A673 (cell line): ENCODE measurements around the gene KDM3B. TPM values are rescaled to one million over a fixed set of nuclear protein-coding genes. Genes with fewer than 3 reads are reported as not detected.

Experiments
- BruUV-seq: library from RNA; stranded (reverse); fragments of 400-500 nt; replicated peaks from 2 replicates; lab custom pipeline; 2021; lab: Mats Ljungman, UMichigan
- CTCF ChIA-PET: fragments of 300-600 bp; sonication (Branson Sonifier 250); formaldehyde crosslinking; loops from one replicate; lab custom pipeline; 2022; ENCODE audit warnings: antibody characterized with exemption; lab: Charles Lee
- POLR2A ChIA-PET: fragments of 300-600 bp; sonication (Branson Sonifier 250); formaldehyde crosslinking; loops from one replicate; lab custom pipeline; 2022; ENCODE audit warnings: antibody characterized with exemption; ENCODE audit not compliant: low non-redundant PET; lab: Charles Lee
- DNase-seq: peaks from one replicate; pipeline ENCODE4 v3.0.0-alpha.2; 2015; ENCODE audit warnings: low spot score
- H3K27ac ChIP-seq: fragments of 200-600 bp; sonication (generic); 2 replicates; pipeline ENCODE4 v1.5.1; 2016; ENCODE audit warnings: mixed run types, low read depth, mild to moderate bottlenecking, mixed read lengths, antibody characterized with exemption, low read length; ENCODE audit not compliant: poor library complexity, severe bottlenecking
- H3K27me3 ChIP-seq: fragments of 200-600 bp; sonication (generic); replicated peaks from 2 replicates; pipeline ENCODE4 v1.6.1; 2017; ENCODE audit warnings: mixed run types, low read depth, mild to moderate bottlenecking, mixed read lengths, antibody characterized with exemption, low read length; ENCODE audit not compliant: insufficient read depth, poor library complexity
- H3K36me3 ChIP-seq: fragments of 200-600 bp; sonication (generic); 2 replicates; pipeline ENCODE4 v1.6.1; 2016; ENCODE audit warnings: mixed run types, mild to moderate bottlenecking, mixed read lengths, antibody characterized with exemption, low read length; ENCODE audit not compliant: insufficient read depth, poor library complexity, severe bottlenecking
- H3K4me1 ChIP-seq: fragments of 200-600 bp; sonication (generic); 2 replicates; pipeline ENCODE4 v1.6.1; 2017; ENCODE audit warnings: mixed run types, mild to moderate bottlenecking, mixed read lengths, antibody characterized with exemption, low read length; ENCODE audit not compliant: insufficient read depth, poor library complexity, severe bottlenecking
- H3K4me3 ChIP-seq: fragments of 200-600 bp; sonication (generic); 2 replicates; pipeline ENCODE4 v1.5.1; 2016; ENCODE audit warnings: low read depth, mixed run types, mild to moderate bottlenecking, mixed read lengths, low read length; ENCODE audit not compliant: poor library complexity, severe bottlenecking
- H3K9me3 ChIP-seq: fragments of 200-600 bp; sonication (generic); 2 replicates; pipeline ENCODE4 v1.6.1; 2016; ENCODE audit warnings: mixed run types, low read depth, mild to moderate bottlenecking, mixed read lengths, antibody characterized with exemption, low read length; ENCODE audit not compliant: poor library complexity, severe bottlenecking
- EZH2 ChIP-seq: fragments of 200-600 bp; sonication (generic); IDR thresholded peaks from 2 replicates; pipeline ENCODE4 v1.6.1; 2017; ENCODE audit warnings: borderline replicate concordance, low read depth, mild to moderate bottlenecking, mixed read lengths, antibody characterized with exemption, low read length; ENCODE audit not compliant: poor library complexity, severe bottlenecking
- intact Hi-C: fragments of 100-400 bp; cut with micrococcal nuclease; formaldehyde crosslinking; loops from one replicate; pipeline ENCODE4 v1.10.0; 2022; ENCODE audit not compliant: unreplicated experiment
- total RNA-seq: library from RNA; stranded (reverse); gene quantifications from 2 replicates; pipeline ENCODE4 v1.2.3, GENCODE V29; 2021
- TF ChIP-seq, protein P1 (sequence below): fragments of 300-800, 200-600 bp; sonication (generic); conservative IDR thresholded peaks from 2 replicates; pipeline ENCODE4 v1.5.1; 2017; ENCODE audit warnings: low read depth, mild to moderate bottlenecking, antibody characterized with exemption, low read length, moderate library complexity, mixed read lengths

The KDM3B gene
- total RNA-seq, 1 experiment from 2014 or later = 62.1 TPM

GRCh38 chr5:138441221-138441620 is 88.7 kb downstream of the KDM3B start:
- Histone ChIP-seq H3K27me3 (no peaks in the 10 kb centered on the region), H3K36me3 (peaks cover 2% of the 10 kb centered on the region), H3K4me1 (no peaks in the 10 kb centered on the region), H3K4me3 (no peak overlapping the region), H3K9me3 (no peaks in the 10 kb centered on the region), H3K27ac (no peak overlapping the region)
- DNase-seq = no peak
- POLR2A ChIA-PET = no interaction called here
- no peak for TF ChIP-seq EZH2
- TF ChIP-seq, protein P1, sequence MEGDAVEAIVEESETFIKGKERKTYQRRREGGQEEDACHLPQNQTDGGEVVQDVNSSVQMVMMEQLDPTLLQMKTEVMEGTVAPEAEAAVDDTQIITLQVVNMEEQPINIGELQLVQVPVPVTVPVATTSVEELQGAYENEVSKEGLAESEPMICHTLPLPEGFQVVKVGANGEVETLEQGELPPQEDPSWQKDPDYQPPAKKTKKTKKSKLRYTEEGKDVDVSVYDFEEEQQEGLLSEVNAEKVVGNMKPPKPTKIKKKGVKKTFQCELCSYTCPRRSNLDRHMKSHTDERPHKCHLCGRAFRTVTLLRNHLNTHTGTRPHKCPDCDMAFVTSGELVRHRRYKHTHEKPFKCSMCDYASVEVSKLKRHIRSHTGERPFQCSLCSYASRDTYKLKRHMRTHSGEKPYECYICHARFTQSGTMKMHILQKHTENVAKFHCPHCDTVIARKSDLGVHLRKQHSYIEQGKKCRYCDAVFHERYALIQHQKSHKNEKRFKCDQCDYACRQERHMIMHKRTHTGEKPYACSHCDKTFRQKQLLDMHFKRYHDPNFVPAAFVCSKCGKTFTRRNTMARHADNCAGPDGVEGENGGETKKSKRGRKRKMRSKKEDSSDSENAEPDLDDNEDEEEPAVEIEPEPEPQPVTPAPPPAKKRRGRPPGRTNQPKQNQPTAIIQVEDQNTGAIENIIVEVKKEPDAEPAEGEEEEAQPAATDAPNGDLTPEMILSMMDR = no peak
- intact Hi-C loops = no loop called here
- no TSS peak for BruUV-seq
- CTCF ChIA-PET = no interaction called here

- no peaks in the 10 kb centered on the region for H3K27me3 ChIP-seq
- H3K4me3 ChIP-seq = no peak overlapping the region
- no TSS peak for BruUV-seq
- CTCF ChIA-PET = no interaction called here
- no peak for TF ChIP-seq EZH2
- TF ChIP-seq, protein P1 = no peak
- no peak overlapping the region for H3K27ac ChIP-seq
- intact Hi-C loops = no loop called here
- H3K4me1 ChIP-seq = peaks cover 13% of the 10 kb centered on the region
- POLR2A ChIA-PET = no interaction called here
- H3K36me3 ChIP-seq = no peaks in the 10 kb centered on the region
- DNase-seq = no peak
- no peaks in the 10 kb centered on the region for H3K9me3 ChIP-seq
These were observed 91.7 kb downstream of the KDM3B start for GRCh38 chr5:138444078-138444773.

DNA sequence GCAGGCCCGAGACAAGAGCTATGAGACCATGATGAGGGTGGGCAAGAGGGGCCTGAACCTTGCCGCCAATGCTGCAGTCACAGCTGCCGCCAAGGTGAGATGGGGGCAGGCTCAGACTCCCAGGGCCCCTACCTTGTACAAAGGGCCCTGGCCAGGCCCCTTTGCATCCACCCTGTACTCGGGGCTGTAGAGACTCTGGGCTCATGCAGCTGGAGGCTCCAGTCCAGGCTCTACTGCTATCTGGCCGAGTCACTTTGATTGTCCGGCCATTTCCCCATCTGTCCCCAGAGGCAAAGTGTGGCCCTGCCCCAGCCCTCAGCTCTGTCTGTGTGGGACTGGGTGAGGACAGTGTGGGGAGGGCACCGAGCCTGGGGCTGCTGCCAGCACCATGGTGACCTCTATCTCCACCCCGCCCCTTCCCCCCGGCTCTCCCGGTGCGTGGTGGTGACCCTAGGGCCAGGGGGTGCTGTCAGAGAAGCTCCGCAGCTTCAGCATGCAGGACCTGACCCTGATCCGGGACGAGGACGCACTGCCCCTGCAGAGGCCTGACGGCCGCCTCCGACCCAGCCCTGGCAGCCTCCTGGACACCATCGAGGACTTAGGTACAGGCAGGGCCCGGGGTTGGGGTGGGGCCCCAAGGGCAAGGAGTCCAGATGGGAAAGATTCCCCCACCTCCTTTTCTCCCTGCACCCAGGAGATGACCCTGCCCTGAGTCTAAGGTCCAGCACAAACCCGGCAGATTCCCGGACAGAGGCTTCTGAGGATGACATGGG is 92.5 kb downstream of the KDM3B start:
- TF ChIP-seq EZH2 = no peak
- TF ChIP-seq, protein P1 = no peak
- intact Hi-C loops = no loop called here
- peaks cover 20% of the 10 kb centered on the region for H3K4me1 ChIP-seq
- DNase-seq = no peak
- BruUV-seq = no TSS peak
- no peak overlapping the region for H3K4me3 ChIP-seq
- no peaks in the 10 kb centered on the region for H3K36me3 ChIP-seq
- ChIA-PET CTCF (interaction anchor here (1.2 kb wide), 1 partner anchor 59 kb away, joined by 6 read pairs; no protein-coding TSS in a partner anchor), POLR2A (no interaction called here)
- no peaks in the 10 kb centered on the region for H3K27me3 ChIP-seq
- H3K9me3 ChIP-seq = no peaks in the 10 kb centered on the region
- no peak overlapping the region for H3K27ac ChIP-seq
